ENCODE measurements around the gene USP25.

DNA sequence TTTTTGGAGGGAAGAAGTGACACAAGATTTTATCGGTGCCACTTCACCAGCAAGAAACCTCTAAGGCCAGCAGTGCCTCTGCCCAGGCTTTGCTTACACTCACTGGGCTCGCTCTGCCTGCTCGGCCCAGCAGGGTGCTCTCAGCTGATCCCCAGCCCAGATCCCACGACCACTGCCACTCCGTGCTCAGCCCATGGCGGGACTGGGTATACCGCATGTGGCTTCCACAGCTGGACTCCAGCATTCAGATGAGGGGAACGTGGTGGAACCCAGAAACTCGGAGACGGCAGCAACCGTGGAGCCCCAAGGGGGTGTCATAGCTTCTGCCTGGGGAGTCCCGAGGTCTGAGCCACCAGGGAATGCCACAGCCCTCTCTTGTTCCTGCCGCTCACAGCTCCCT, 12.9 kb downstream of the USP25 start:
- no peak for TF ChIP-seq POLR2A (IDR thresholded peaks at IDR 0.05)
- TF ChIP-seq, protein P1, sequence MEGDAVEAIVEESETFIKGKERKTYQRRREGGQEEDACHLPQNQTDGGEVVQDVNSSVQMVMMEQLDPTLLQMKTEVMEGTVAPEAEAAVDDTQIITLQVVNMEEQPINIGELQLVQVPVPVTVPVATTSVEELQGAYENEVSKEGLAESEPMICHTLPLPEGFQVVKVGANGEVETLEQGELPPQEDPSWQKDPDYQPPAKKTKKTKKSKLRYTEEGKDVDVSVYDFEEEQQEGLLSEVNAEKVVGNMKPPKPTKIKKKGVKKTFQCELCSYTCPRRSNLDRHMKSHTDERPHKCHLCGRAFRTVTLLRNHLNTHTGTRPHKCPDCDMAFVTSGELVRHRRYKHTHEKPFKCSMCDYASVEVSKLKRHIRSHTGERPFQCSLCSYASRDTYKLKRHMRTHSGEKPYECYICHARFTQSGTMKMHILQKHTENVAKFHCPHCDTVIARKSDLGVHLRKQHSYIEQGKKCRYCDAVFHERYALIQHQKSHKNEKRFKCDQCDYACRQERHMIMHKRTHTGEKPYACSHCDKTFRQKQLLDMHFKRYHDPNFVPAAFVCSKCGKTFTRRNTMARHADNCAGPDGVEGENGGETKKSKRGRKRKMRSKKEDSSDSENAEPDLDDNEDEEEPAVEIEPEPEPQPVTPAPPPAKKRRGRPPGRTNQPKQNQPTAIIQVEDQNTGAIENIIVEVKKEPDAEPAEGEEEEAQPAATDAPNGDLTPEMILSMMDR (IDR thresholded peaks at IDR 0.05) = no peak
